Measurements from ENCODE around the gene FAM151B.

DNA sequence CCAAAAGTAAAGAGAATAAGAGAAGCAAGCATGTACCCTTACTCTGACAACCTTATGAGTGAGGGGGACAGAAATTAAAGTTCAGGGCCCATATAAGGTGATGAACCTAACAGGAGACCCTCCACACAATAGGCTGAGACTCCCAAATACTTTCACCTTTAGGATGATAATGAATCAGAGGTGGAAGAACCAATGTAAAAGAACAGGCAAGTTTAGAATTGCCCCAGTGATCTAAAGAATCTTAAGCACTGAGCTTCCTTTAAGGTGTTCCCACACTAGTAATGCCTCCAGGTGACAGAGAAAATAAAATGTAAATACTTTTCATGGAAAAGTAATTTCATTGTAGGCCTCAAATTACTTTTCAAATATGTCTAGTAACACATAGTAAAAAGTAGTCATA, 8.2 kb upstream of the FAM151B start:
- TF ChIP-seq, protein P1, sequence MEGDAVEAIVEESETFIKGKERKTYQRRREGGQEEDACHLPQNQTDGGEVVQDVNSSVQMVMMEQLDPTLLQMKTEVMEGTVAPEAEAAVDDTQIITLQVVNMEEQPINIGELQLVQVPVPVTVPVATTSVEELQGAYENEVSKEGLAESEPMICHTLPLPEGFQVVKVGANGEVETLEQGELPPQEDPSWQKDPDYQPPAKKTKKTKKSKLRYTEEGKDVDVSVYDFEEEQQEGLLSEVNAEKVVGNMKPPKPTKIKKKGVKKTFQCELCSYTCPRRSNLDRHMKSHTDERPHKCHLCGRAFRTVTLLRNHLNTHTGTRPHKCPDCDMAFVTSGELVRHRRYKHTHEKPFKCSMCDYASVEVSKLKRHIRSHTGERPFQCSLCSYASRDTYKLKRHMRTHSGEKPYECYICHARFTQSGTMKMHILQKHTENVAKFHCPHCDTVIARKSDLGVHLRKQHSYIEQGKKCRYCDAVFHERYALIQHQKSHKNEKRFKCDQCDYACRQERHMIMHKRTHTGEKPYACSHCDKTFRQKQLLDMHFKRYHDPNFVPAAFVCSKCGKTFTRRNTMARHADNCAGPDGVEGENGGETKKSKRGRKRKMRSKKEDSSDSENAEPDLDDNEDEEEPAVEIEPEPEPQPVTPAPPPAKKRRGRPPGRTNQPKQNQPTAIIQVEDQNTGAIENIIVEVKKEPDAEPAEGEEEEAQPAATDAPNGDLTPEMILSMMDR (IDR thresholded peaks at IDR 0.05), result no peak
- TF ChIP-seq POLR2A (IDR thresholded peaks at IDR 0.05), result no peak
